Mesenchymal stem cell (in vitro differentiated cells and primary cell): Measurements from ENCODE around the gene FMN2.
A peak's percentile ranks its signal among the peaks of the same experiment; 100 is the strongest.
"Not testable (repeated sequence)": the region's sequence is repeated elsewhere in the genome, so short reads cannot be mapped to it uniquely, and the experiment has no call there.

Experiments used
- DNase-seq: peaks from one replicate; pipeline ENCODE4 v3.0.0-alpha.2; 2013
- H2AFZ ChIP-seq: one replicate; pipeline ENCODE4 v1.6.1; 2013; ENCODE audit warnings: low read depth, mild to moderate bottlenecking, control low read depth, inconsistent platforms, low read length, moderate library complexity
- H2AK5ac ChIP-seq: 2 replicates; pipeline ENCODE4 v1.6.1; 2013; ENCODE audit warnings: low read length, moderate library complexity, mild to moderate bottlenecking, inconsistent platforms; ENCODE audit not compliant: severe bottlenecking
- H2BK120ac ChIP-seq: one replicate; pipeline ENCODE4 v1.6.1; 2013; ENCODE audit warnings: low read depth, mild to moderate bottlenecking, inconsistent platforms, low read length, moderate library complexity
- H2BK12ac ChIP-seq, 2 experiments: one replicate each; pipeline ENCODE4 v1.6.1; 2013; ENCODE audit warnings: inconsistent platforms in 2 of 2, low read length in 2 of 2, mild to moderate bottlenecking in 2 of 2, moderate library complexity in 2 of 2, control low read depth in 1 of 2
- H2BK15ac ChIP-seq: one replicate; pipeline ENCODE4 v1.6.1; 2013; ENCODE audit warnings: mild to moderate bottlenecking, low read depth, inconsistent platforms; ENCODE audit not compliant: poor library complexity, severe bottlenecking
- H2BK5ac ChIP-seq: 2 replicates; pipeline ENCODE4 v1.6.1; 2013; ENCODE audit warnings: low read depth, mild to moderate bottlenecking, low read length, control low read depth, inconsistent platforms; ENCODE audit not compliant: poor library complexity, severe bottlenecking
- H3K14ac ChIP-seq, 2 experiments: one replicate each; pipeline ENCODE4 v1.6.1; 2013; ENCODE audit warnings: inconsistent platforms in 2 of 2, low read length in 2 of 2, control low read depth in 1 of 2, mild to moderate bottlenecking in 1 of 2, moderate library complexity in 1 of 2
- H3K18ac ChIP-seq, 2 experiments: one replicate each; pipeline ENCODE4 v1.6.1; 2013; ENCODE audit warnings: inconsistent platforms in 2 of 2, low read length in 2 of 2, control low read depth in 1 of 2, low read depth in 1 of 2, mild to moderate bottlenecking in 1 of 2
- H3K23ac ChIP-seq, 2 experiments: one replicate each; pipeline ENCODE4 v1.6.1; 2013; ENCODE audit warnings: inconsistent platforms in 2 of 2, low read length in 2 of 2, mild to moderate bottlenecking in 2 of 2, moderate library complexity in 2 of 2, control low read depth in 1 of 2
- H3K27ac ChIP-seq: 2 replicates; pipeline ENCODE4 v1.5.1; 2013; ENCODE audit warnings: mild to moderate bottlenecking, moderate library complexity, low read length, control low read depth, inconsistent platforms; ENCODE audit not compliant: poor library complexity, severe bottlenecking
- H3K27me3 ChIP-seq, 2 experiments: 2 replicates each; pipeline versions ENCODE4 v1.6.1 to v1.7.0; 2013; ENCODE audit warnings: low read length in 2 of 2, mild to moderate bottlenecking in 2 of 2, moderate library complexity in 2 of 2, control low read depth in 1 of 2, inconsistent platforms in 1 of 2; ENCODE audit not compliant: control insufficient read depth in 1 of 2, insufficient read depth in 1 of 2
- H3K36me3 ChIP-seq, 2 experiments: 2 replicates each; pipeline versions ENCODE4 v1.6.1 to v1.7.0; 2013; ENCODE audit warnings: low read length in 2 of 2, control low read depth in 1 of 2, inconsistent platforms in 1 of 2, low read depth in 1 of 2, mild to moderate bottlenecking in 1 of 2; ENCODE audit not compliant: insufficient read depth in 2 of 2, control insufficient read depth in 1 of 2
- H3K4ac ChIP-seq, 2 experiments: one replicate each; pipeline ENCODE4 v1.6.1; 2013; ENCODE audit warnings: inconsistent platforms in 2 of 2, low read length in 2 of 2, mild to moderate bottlenecking in 2 of 2, moderate library complexity in 2 of 2, control low read depth in 1 of 2, low read depth in 1 of 2
- H3K4me1 ChIP-seq: 2 replicates; pipeline ENCODE4 v1.6.1; 2013; ENCODE audit warnings: low read depth, low read length, control low read depth; ENCODE audit not compliant: control insufficient read depth, insufficient read depth
- H3K4me2 ChIP-seq: 2 replicates; pipeline ENCODE4 v1.6.1; 2013; ENCODE audit warnings: low read length, mild to moderate bottlenecking, inconsistent platforms; ENCODE audit not compliant: poor library complexity, severe bottlenecking
- H3K4me3 ChIP-seq, 2 experiments: 2 replicates each; pipeline versions ENCODE4 v1.5.1 to v1.7.0; 2013; ENCODE audit warnings: low read length in 2 of 2, mild to moderate bottlenecking in 2 of 2, control low read depth in 1 of 2, low read depth in 1 of 2; ENCODE audit not compliant: insufficient read depth in 1 of 2
- H3K79me1 ChIP-seq: replicated peaks from 2 replicates; pipeline ENCODE4 v1.6.1; 2013; ENCODE audit warnings: mild to moderate bottlenecking, control low read depth, low read length, inconsistent platforms; ENCODE audit not compliant: poor library complexity, severe bottlenecking
- H3K9ac ChIP-seq: 2 replicates; pipeline ENCODE4 v1.7.0; 2013; ENCODE audit warnings: mild to moderate bottlenecking, low read length, moderate library complexity
- H3K9me3 ChIP-seq: 2 replicates; pipeline ENCODE4 v1.7.0; 2013; ENCODE audit warnings: mild to moderate bottlenecking, low read length; ENCODE audit not compliant: control insufficient read depth
- H4K8ac ChIP-seq: one replicate; pipeline ENCODE4 v1.6.1; 2013; ENCODE audit warnings: inconsistent platforms, mild to moderate bottlenecking, low read length, moderate library complexity
- H4K91ac ChIP-seq: one replicate; pipeline ENCODE4 v1.6.1; 2013; ENCODE audit warnings: mild to moderate bottlenecking, low read length, inconsistent platforms
- WGBS: methylation state at CpG from one replicate; pipeline ENCODE4 v1.1.7; 2013; ENCODE audit warnings: mixed read lengths; 5-methylcytosine and 5-hydroxymethylcytosine counted together

FMN2 gene

GRCh38 chr1:240414237-240414636, 322.6 kb downstream of the FMN2 start:
- Histone ChIP-seq H3K4me1 (no peaks in the 10 kb centered on the region), H2AFZ (no peak overlapping the region), H2BK5ac (no peak overlapping the region), H3K27me3 (no peaks in the 10 kb centered on the region), H3K4me3 (no peak overlapping the region), H3K9ac (peak overlapping the region; percentile 64), H3K4me2 (no peak overlapping the region), H4K8ac (no peak overlapping the region), H2AK5ac (no peak overlapping the region), H3K23ac (no peak overlapping the region), H3K14ac (no peak overlapping the region), H3K4ac (no peak overlapping the region), H2BK120ac (no peak overlapping the region), H2BK15ac (no peak overlapping the region), H4K91ac (no peak overlapping the region), H3K9me3 (no peaks in the 10 kb centered on the region), H3K27ac (peak overlapping the region; percentile 5), H2BK12ac (no peak overlapping the region), H3K79me1 (peaks cover 4% of the 10 kb centered on the region), H3K36me3 (no peaks in the 10 kb centered on the region), H3K18ac (peak overlapping the region in 1 of 2 experiments; percentile 43)
- WGBS = 88% methylated on average over 4 of the region's 6 CpGs
- DNase-seq = peak; percentile 30

GRCh38 chr1:240415011-240415410, 323.3 kb downstream of the FMN2 start:
- not testable (repeated sequence) for H3K14ac ChIP-seq, H2BK120ac ChIP-seq, H3K4ac ChIP-seq, H3K9me3 ChIP-seq, H3K27ac ChIP-seq, H3K79me1 ChIP-seq, H3K18ac ChIP-seq, H3K4me2 ChIP-seq, H2BK15ac ChIP-seq, H3K9ac ChIP-seq, H3K36me3 ChIP-seq, H3K27me3 ChIP-seq, H4K8ac ChIP-seq, H4K91ac ChIP-seq, H2BK12ac ChIP-seq, DNase-seq, H3K4me3 ChIP-seq, H2BK5ac ChIP-seq, H3K4me1 ChIP-seq, H3K23ac ChIP-seq, H2AFZ ChIP-seq, H2AK5ac ChIP-seq
- WGBS = 100% methylated on average over 1 of the region's 1 CpG

GRCh38 chr1:240415532-240415931, 323.8 kb downstream of the FMN2 start:
- Histone ChIP-seq H3K23ac (no peak overlapping the region), H3K9me3 (no peaks in the 10 kb centered on the region), H3K4me2 (no peak overlapping the region), H3K27me3 (no peaks in the 10 kb centered on the region), H2AFZ (no peak overlapping the region), H3K79me1 (peaks cover 9% of the 10 kb centered on the region), H2BK120ac (no peak overlapping the region), H3K36me3 (no peaks in the 10 kb centered on the region), H3K27ac (no peak overlapping the region), H4K8ac (no peak overlapping the region), H3K4me3 (no peak overlapping the region), H2BK5ac (no peak overlapping the region), H4K91ac (no peak overlapping the region), H3K18ac (no peak overlapping the region), H3K14ac (no peak overlapping the region), H2AK5ac (no peak overlapping the region), H2BK12ac (no peak overlapping the region), H3K4me1 (no peaks in the 10 kb centered on the region), H3K4ac (no peak overlapping the region), H3K9ac (no peak overlapping the region), H2BK15ac (no peak overlapping the region)
- no peak for DNase-seq
- 99% methylated on average over 3 of the region's 4 CpGs for WGBS

- Histone ChIP-seq H2BK12ac (no peak overlapping the region), H3K4me1 (no peaks in the 10 kb centered on the region), H2BK120ac (no peak overlapping the region), H3K4ac (no peak overlapping the region), H3K9me3 (no peaks in the 10 kb centered on the region), H4K8ac (no peak overlapping the region), H3K9ac (no peak overlapping the region), H3K18ac (no peak overlapping the region), H2BK15ac (no peak overlapping the region), H3K27ac (no peak overlapping the region), H3K36me3 (no peaks in the 10 kb centered on the region), H4K91ac (no peak overlapping the region), H3K14ac (peak overlapping the region in 1 of 2 experiments; percentile 21), H2AK5ac (no peak overlapping the region), H2BK5ac (no peak overlapping the region), H3K4me3 (no peak overlapping the region), H3K4me2 (no peak overlapping the region), H2AFZ (no peak overlapping the region), H3K79me1 (peaks cover 12% of the 10 kb centered on the region), H3K27me3 (no peaks in the 10 kb centered on the region), H3K23ac (no peak overlapping the region)
- 100% methylated on average over 1 of the region's 2 CpGs for WGBS
- no peak for DNase-seq
Measured at GRCh38 chr1:240417317-240417716, 325.6 kb downstream of the FMN2 start.
